PC-3 (cell line): ENCODE results near the gene LNX2.

Experiments used
- EZH2 ChIP-seq: fragments of 300-600 bp; sonication (generic); IDR thresholded peaks from one replicate; pipeline ENCODE4 v1.6.1; 2017; ENCODE audit warnings: antibody characterized with exemption, mild to moderate bottlenecking, low read length; ENCODE audit not compliant: unreplicated experiment
- TF ChIP-seq, protein P1 (sequence below): fragments of 300-600 bp; sonication (generic); conservative IDR thresholded peaks from 2 replicates; pipeline ENCODE4 v1.5.1; 2017; ENCODE audit warnings: antibody characterized with exemption, low read depth, mild to moderate bottlenecking, low read length

- TF ChIP-seq, protein P1, sequence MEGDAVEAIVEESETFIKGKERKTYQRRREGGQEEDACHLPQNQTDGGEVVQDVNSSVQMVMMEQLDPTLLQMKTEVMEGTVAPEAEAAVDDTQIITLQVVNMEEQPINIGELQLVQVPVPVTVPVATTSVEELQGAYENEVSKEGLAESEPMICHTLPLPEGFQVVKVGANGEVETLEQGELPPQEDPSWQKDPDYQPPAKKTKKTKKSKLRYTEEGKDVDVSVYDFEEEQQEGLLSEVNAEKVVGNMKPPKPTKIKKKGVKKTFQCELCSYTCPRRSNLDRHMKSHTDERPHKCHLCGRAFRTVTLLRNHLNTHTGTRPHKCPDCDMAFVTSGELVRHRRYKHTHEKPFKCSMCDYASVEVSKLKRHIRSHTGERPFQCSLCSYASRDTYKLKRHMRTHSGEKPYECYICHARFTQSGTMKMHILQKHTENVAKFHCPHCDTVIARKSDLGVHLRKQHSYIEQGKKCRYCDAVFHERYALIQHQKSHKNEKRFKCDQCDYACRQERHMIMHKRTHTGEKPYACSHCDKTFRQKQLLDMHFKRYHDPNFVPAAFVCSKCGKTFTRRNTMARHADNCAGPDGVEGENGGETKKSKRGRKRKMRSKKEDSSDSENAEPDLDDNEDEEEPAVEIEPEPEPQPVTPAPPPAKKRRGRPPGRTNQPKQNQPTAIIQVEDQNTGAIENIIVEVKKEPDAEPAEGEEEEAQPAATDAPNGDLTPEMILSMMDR: no peak
- TF ChIP-seq EZH2: no peak
These were observed 123.6 kb downstream of the LNX2 start for GRCh38 chr13:27496536-27497273.
